Cardiac muscle cell (in vitro differentiated cells and primary cell): ENCODE data around the gene FAM20C. TPM values are rescaled to one million over a fixed set of nuclear protein-coding genes. Genes with fewer than 3 reads are reported as not detected.

Experiments
- DNase-seq, 2 donors: peaks; one replicate each; pipeline versions ENCODE4 v3.0.0 to v3.0.0-alpha.2; 2010 to 2017; ENCODE audit warnings: low read depth in 1 of 2, low spot score in 1 of 2
- H3K27ac ChIP-seq: fragments of 200-600 bp; sonication (generic); 2 replicates; pipeline ENCODE4 v1.5.1; 2016
- H3K27me3 ChIP-seq: fragments of 200-600 bp; sonication (generic); 2 replicates; pipeline ENCODE4 v1.6.0; 2016; ENCODE audit warnings: control low read depth
- H3K36me3 ChIP-seq: fragments of 200-600 bp; sonication (generic); 2 replicates; pipeline ENCODE4 v1.5.1; 2016; ENCODE audit warnings: control low read depth
- H3K4me1 ChIP-seq: fragments of 200-600 bp; sonication (generic); 2 replicates; pipeline ENCODE4 v1.8.1; 2017; ENCODE audit warnings: low read depth, mild to moderate bottlenecking, mixed run types
- H3K4me3 ChIP-seq: fragments of 200-600 bp; sonication (generic); 2 replicates; pipeline ENCODE4 v1.5.1; 2016; ENCODE audit warnings: mild to moderate bottlenecking
- H3K9me3 ChIP-seq: fragments of 200-600 bp; sonication (generic); 2 replicates; pipeline ENCODE4 v1.5.1; 2017; ENCODE audit warnings: low read depth, mild to moderate bottlenecking, control low read depth
- CTCF ChIP-seq: IDR thresholded peaks from 2 replicates; pipeline ENCODE4 v1.5.1; 2012; ENCODE audit warnings: low read depth, mild to moderate bottlenecking, low read length
- polyA plus RNA-seq: library from polyadenylated mRNA; unstranded; fragments of >200 nt; fragmentation: Nextera tagmentation; extraction: Ambion mirVana; gene quantifications from 2 replicates; pipeline ENCODE4 v1.2.1, GENCODE V29; 2016
- total RNA-seq: library from RNA; depleted of rRNA; stranded (reverse); fragments of >200 nt; gene quantifications from 2 replicates; pipeline ENCODE4 v1.2.3, GENCODE V29; 2016

The FAM20C gene
- total and polyA plus RNA-seq, 2 experiments from 2014 or later, result 4.9 to 15.7 TPM

- no peaks in the 10 kb centered on the region for H3K36me3 ChIP-seq
- no peak overlapping the region for H3K4me3 ChIP-seq
- peaks cover 10% of the 10 kb centered on the region for H3K4me1 ChIP-seq
- no peak overlapping the region for H3K27ac ChIP-seq
- H3K9me3 ChIP-seq, result no peaks in the 10 kb centered on the region
- no peaks in the 10 kb centered on the region for H3K27me3 ChIP-seq
- TF ChIP-seq CTCF, result no peak
- DNase-seq, result no peak
Observed at GRCh38 chr7:162632-163297, 29.6 kb upstream of the FAM20C start.

GRCh38 chr7:163298-163695 is 29.1 kb upstream of the FAM20C start:
- DNase-seq, result no peak
- no peaks in the 10 kb centered on the region for H3K36me3 ChIP-seq
- no peaks in the 10 kb centered on the region for H3K27me3 ChIP-seq
- no peaks in the 10 kb centered on the region for H3K9me3 ChIP-seq
- H3K4me1 ChIP-seq, result peaks cover 10% of the 10 kb centered on the region
- no peak overlapping the region for H3K27ac ChIP-seq
- TF ChIP-seq CTCF, result no peak
- no peak overlapping the region for H3K4me3 ChIP-seq

GRCh38 chr7:163971-164881 is 28.1 kb upstream of the FAM20C start:
- Histone ChIP-seq H3K36me3 (no peaks in the 10 kb centered on the region), H3K27me3 (no peaks in the 10 kb centered on the region), H3K27ac (no peak overlapping the region), H3K4me1 (peaks cover 10% of the 10 kb centered on the region), H3K9me3 (no peaks in the 10 kb centered on the region), H3K4me3 (no peak overlapping the region)
- no peak for TF ChIP-seq CTCF
- DNase-seq, result no peak

GRCh38 chr7:164882-165660 is 27.3 kb upstream of the FAM20C start:
- no peak for DNase-seq
- TF ChIP-seq CTCF, result no peak
- Histone ChIP-seq H3K4me1 (peaks cover 10% of the 10 kb centered on the region), H3K27me3 (no peaks in the 10 kb centered on the region), H3K36me3 (no peaks in the 10 kb centered on the region), H3K9me3 (no peaks in the 10 kb centered on the region), H3K4me3 (no peak overlapping the region), H3K27ac (no peak overlapping the region)

- TF ChIP-seq CTCF, result no peak
- Histone ChIP-seq H3K4me3 (no peak overlapping the region), H3K4me1 (peaks cover 10% of the 10 kb centered on the region), H3K27me3 (no peaks in the 10 kb centered on the region), H3K9me3 (no peaks in the 10 kb centered on the region), H3K36me3 (no peaks in the 10 kb centered on the region), H3K27ac (no peak overlapping the region)
- peak; percentile 14 to 36 for DNase-seq
Observed at GRCh38 chr7:165661-166337, 26.6 kb upstream of the FAM20C start.
